ENCODE measurements around the gene SYTL5. TPM values are rescaled to one million over a fixed set of nuclear protein-coding genes. Genes with fewer than 3 reads are reported as not detected.

The SYTL5 gene
- total RNA-seq, 1 donor from 2014 or later: not detected

- no peak for DNase-seq (ENCODE audit: low spot score)
- ATAC-seq: no peak
- intact Hi-C loops (cut with DNase I): no loop called here
Observed at GRCh38 chrX:38178396-38178795, 172.0 kb downstream of the SYTL5 start.

Small RNA genes within 50 kb of the gene (microRNA-seq; reads per million reads assigned to microRNA genes)
- gene MIR548AJ2: not detected

Other genes with a start within 250 kb of the SYTL5 start
- 39.8 TPM for gene CYBB, start 226.5 kb upstream of the SYTL5 start, total RNA-seq
- 33.3 TPM for gene DYNLT3, start 159.0 kb upstream of the SYTL5 start, total RNA-seq
- gene SRPX, start 214.3 kb downstream of the SYTL5 start, total RNA-seq: 33.4 TPM

Measured in sciatic nerve (tissue), 2 donors.